Fibroblast of lung (primary cell): Measurements from ENCODE around the gene TJP1. TPM values are rescaled to one million over a fixed set of nuclear protein-coding genes. Genes with fewer than 3 reads are reported as not detected.

Experiments used
- DNase-seq, 2 donors: peaks; one replicate each; pipeline versions ENCODE4 v3.0.0 to v3.0.0-alpha.2; 2010; ENCODE audit warnings: low read depth in 2 of 2
- H2AFZ ChIP-seq: 2 replicates; pipeline ENCODE4 v1.5.1; 2012; ENCODE audit warnings: low read length, control low read depth, inconsistent platforms
- H3K27ac ChIP-seq: 2 replicates; pipeline ENCODE4 v1.5.1; 2011; ENCODE audit warnings: low read length, control low read depth; ENCODE audit not compliant: insufficient read depth
- H3K27me3 ChIP-seq: 2 replicates; pipeline ENCODE4 v1.5.1; 2011; ENCODE audit warnings: mild to moderate bottlenecking, low read length; ENCODE audit not compliant: control insufficient read depth, insufficient read depth
- H3K36me3 ChIP-seq: 2 replicates; pipeline ENCODE4 v1.5.1; 2011; ENCODE audit warnings: low read length; ENCODE audit not compliant: control insufficient read depth, insufficient read depth
- H3K4me1 ChIP-seq: 2 replicates; pipeline ENCODE4 v1.5.1; 2011; ENCODE audit warnings: low read length; ENCODE audit not compliant: control insufficient read depth, insufficient read depth; ENCODE audit errors: extremely low read depth
- H3K4me2 ChIP-seq: 2 replicates; pipeline ENCODE4 v1.5.1; 2011; ENCODE audit warnings: low read length, control low read depth; ENCODE audit not compliant: insufficient read depth; ENCODE audit errors: extremely low read depth
- H3K4me3 ChIP-seq, 4 experiments: fragments of 200-600 bp in 1 of 4; sonication (generic) in 1 of 4; replicated peaks in 1 of 4; 2 replicates each; pipeline ENCODE4 v1.5.1; 2011 to 2016; ENCODE audit warnings: low read length in 4 of 4, low read depth in 3 of 4, mild to moderate bottlenecking in 3 of 4, control low read depth in 2 of 4, inconsistent platforms in 1 of 4, mixed read lengths in 1 of 4; ENCODE audit not compliant: insufficient read depth in 1 of 4; ENCODE audit errors: control extremely low read depth in 1 of 4
- H3K79me2 ChIP-seq: 2 replicates; pipeline ENCODE4 v1.5.1; 2012; ENCODE audit warnings: mild to moderate bottlenecking, low read length, inconsistent platforms; ENCODE audit not compliant: control insufficient read depth, insufficient read depth
- H3K9ac ChIP-seq: 2 replicates; pipeline ENCODE4 v1.5.1; 2011; ENCODE audit warnings: mild to moderate bottlenecking, low read length, control low read depth; ENCODE audit not compliant: insufficient read depth
- H3K9me3 ChIP-seq: 2 replicates; pipeline ENCODE4 v1.5.1; 2012; ENCODE audit warnings: low read depth, low read length; ENCODE audit not compliant: control insufficient read depth, insufficient read depth
- H4K20me1 ChIP-seq: 2 replicates; pipeline ENCODE4 v1.5.1; 2011; ENCODE audit warnings: low read length; ENCODE audit not compliant: control insufficient read depth, insufficient read depth; ENCODE audit errors: extremely low read depth
- EZH2 ChIP-seq: IDR thresholded peaks from 2 replicates; pipeline ENCODE4 v1.5.1; 2012; ENCODE audit warnings: low read length, control low read depth, mild to moderate bottlenecking; ENCODE audit errors: missing control alignments
- polyA plus RNA-seq, 2 donors: library from polyadenylated mRNA; depleted of rRNA in 1 of 2; stranded (reverse) in 1 of 2; unstranded in 1 of 2; fragments of >200 nt; gene quantifications; 2 replicates each; pipeline ENCODE4 v1.2.1, GENCODE V29; 2011 to 2012; ENCODE audit warnings: missing spikeins in 1 of 2
- total RNA-seq: library from RNA; depleted of rRNA; stranded (reverse); fragments of >200 nt; gene quantifications from 2 replicates; pipeline ENCODE4 v1.2.1, GENCODE V29; 2014
- TF ChIP-seq, protein P1 (sequence below), 2 donors: IDR thresholded peaks in 1 of 2; conservative IDR thresholded peaks in 1 of 2; 1 replicate in 1 of 2; 2 replicates in 1 of 2; pipeline ENCODE4 v1.5.1; 2011 to 2012; ENCODE audit warnings: low read length in 2 of 2, control low read depth in 1 of 2, inconsistent platforms in 1 of 2, low read depth in 1 of 2, mild to moderate bottlenecking in 1 of 2

TJP1 gene
- total and polyA plus RNA-seq, 2 donors (not counting 1 experiment from before 2014, with no cell fraction given) = 53.7 to 110 TPM

GRCh38 chr15:29652595-29652994 is 169.7 kb downstream of the TJP1 start:
- H3K27me3 ChIP-seq = no peaks in the 10 kb centered on the region
- no peak overlapping the region for H3K4me2 ChIP-seq
- no peak overlapping the region for H3K27ac ChIP-seq
- no peak overlapping the region for H2AFZ ChIP-seq
- H3K9me3 ChIP-seq = no peaks in the 10 kb centered on the region
- no peak overlapping the region for H3K9ac ChIP-seq
- TF ChIP-seq, protein P1, sequence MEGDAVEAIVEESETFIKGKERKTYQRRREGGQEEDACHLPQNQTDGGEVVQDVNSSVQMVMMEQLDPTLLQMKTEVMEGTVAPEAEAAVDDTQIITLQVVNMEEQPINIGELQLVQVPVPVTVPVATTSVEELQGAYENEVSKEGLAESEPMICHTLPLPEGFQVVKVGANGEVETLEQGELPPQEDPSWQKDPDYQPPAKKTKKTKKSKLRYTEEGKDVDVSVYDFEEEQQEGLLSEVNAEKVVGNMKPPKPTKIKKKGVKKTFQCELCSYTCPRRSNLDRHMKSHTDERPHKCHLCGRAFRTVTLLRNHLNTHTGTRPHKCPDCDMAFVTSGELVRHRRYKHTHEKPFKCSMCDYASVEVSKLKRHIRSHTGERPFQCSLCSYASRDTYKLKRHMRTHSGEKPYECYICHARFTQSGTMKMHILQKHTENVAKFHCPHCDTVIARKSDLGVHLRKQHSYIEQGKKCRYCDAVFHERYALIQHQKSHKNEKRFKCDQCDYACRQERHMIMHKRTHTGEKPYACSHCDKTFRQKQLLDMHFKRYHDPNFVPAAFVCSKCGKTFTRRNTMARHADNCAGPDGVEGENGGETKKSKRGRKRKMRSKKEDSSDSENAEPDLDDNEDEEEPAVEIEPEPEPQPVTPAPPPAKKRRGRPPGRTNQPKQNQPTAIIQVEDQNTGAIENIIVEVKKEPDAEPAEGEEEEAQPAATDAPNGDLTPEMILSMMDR (conservative IDR thresholded peaks at IDR 0.05 in 1 of 2, IDR thresholded peaks at IDR 0.05 in 1 of 2; ENCODE audit: low read depth in 1 of 2, low read length in 2 of 2) = no peak
- no peak for TF ChIP-seq EZH2
- DNase-seq = no peak
- H3K36me3 ChIP-seq = no peaks in the 10 kb centered on the region
- no peaks in the 10 kb centered on the region for H3K4me1 ChIP-seq
- no peaks in the 10 kb centered on the region for H4K20me1 ChIP-seq
- H3K4me3 ChIP-seq = no peak overlapping the region
- no peaks in the 10 kb centered on the region for H3K79me2 ChIP-seq

DNA sequence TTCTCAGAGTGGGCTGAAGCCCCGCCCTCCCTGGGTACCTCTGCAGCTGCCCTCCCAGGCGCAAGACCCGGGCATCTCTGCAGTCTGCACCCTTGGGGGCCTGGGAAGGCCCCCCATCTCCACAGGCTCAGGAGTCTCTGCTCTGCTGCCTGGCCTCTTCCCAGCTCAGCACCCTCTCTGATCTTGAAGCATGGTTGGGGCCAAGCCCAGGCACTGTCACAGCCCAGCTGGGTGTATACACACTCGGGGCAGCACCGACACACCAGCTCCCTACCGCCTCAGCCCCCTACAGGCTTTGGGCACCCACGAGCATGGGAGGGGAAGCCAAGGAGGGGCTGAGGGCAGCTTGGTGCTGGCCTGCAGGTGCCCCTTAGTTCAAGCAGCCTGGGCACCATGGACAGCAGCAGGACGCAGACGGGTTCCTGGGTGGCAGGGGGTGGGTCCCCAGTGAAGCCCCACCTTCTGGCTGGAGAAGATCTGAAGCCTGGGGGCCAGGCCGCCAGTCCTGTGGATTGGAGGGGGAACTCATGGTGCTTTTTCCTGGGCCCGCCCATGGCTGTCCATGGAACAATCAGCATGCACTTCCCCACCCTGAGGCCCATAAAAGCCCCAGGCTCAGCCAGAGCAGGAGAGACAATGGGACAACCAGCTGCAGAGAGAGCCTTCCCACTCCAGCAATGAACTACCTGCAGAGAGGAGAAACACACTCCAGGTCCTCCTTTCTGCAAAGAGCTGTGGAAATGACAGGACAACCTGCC is 170.6 kb downstream of the TJP1 start:
- H3K9me3 ChIP-seq = no peaks in the 10 kb centered on the region
- no peak overlapping the region for H3K27ac ChIP-seq
- DNase-seq = no peak
- H3K4me3 ChIP-seq = no peak overlapping the region
- no peaks in the 10 kb centered on the region for H3K79me2 ChIP-seq
- no peaks in the 10 kb centered on the region for H3K4me1 ChIP-seq
- TF ChIP-seq, protein P1 (conservative IDR thresholded peaks at IDR 0.05 in 1 of 2, IDR thresholded peaks at IDR 0.05 in 1 of 2; ENCODE audit: low read depth in 1 of 2, low read length in 2 of 2) = no peak
- TF ChIP-seq EZH2 = no peak
- H4K20me1 ChIP-seq = no peaks in the 10 kb centered on the region
- H3K27me3 ChIP-seq = no peaks in the 10 kb centered on the region
- no peak overlapping the region for H3K4me2 ChIP-seq
- H3K9ac ChIP-seq = no peak overlapping the region
- no peak overlapping the region for H2AFZ ChIP-seq
- no peaks in the 10 kb centered on the region for H3K36me3 ChIP-seq
